Activated CD4-positive, alpha-beta T cell treated with anti-CD3 and anti-CD28 coated beads, Interleukin-2, Interleukin-4, amounts not matched to agents 100 ng/mL and 50 ng/mL, durations not matched to agents 16 hours and 8 hours (primary cell): ENCODE data around the gene OR52A5.
A peak's percentile ranks its signal among the peaks of the same experiment; 100 is the strongest.
"Not testable (repeated sequence)": the region's sequence is repeated elsewhere in the genome, so short reads cannot be mapped to it uniquely, and the experiment has no call there.

ENCODE experiments used
- DNase-seq: peaks from one replicate; pipeline ENCODE4 v3.0.0-alpha.2; 2020; ENCODE audit warnings: low spot score

OR52A5 gene

GRCh38 chr11:5137996-5138395 is at the start of gene OR52A5:
Gene OR52A5 (minus strand): TSS chr11:5138356. CDS start chr11:5132642, 5,714 bp downstream.
- DNase-seq, result no peak

GRCh38 chr11:5178046-5178837 is 40.1 kb upstream of the OR52A5 start:
- no peak for DNase-seq

- no peak for DNase-seq
Observed at GRCh38 chr11:5174934-5175333, 36.8 kb upstream of the OR52A5 start.

GRCh38 chr11:5171856-5172255 is 33.7 kb upstream of the OR52A5 start:
- DNase-seq, result no peak

GRCh38 chr11:5165898-5166297 is 27.7 kb upstream of the OR52A5 start:
- DNase-seq, result not testable (repeated sequence)

GRCh38 chr11:5164807-5165206 is 26.7 kb upstream of the OR52A5 start:
- not testable (repeated sequence) for DNase-seq

- not testable (repeated sequence) for DNase-seq
Observed at GRCh38 chr11:5161045-5161444, 22.9 kb upstream of the OR52A5 start.

GRCh38 chr11:5160217-5160616 is 22.1 kb upstream of the OR52A5 start:
- DNase-seq, result not testable (repeated sequence)

GRCh38 chr11:5159806-5160205 is 21.6 kb upstream of the OR52A5 start:
- no peak for DNase-seq

GRCh38 chr11:5154657-5155056 is 16.5 kb upstream of the OR52A5 start, which contains the start of gene OR52A1:
Gene OR52A1 (minus strand): TSS chr11:5154757. CDS start chr11:5152369, 2,388 bp downstream.
- DNase-seq, result no peak

GRCh38 chr11:5153574-5154431 is 15.6 kb upstream of the OR52A5 start:
- no peak for DNase-seq

- no peak for DNase-seq
Observed at GRCh38 chr11:5151713-5152153, 13.6 kb upstream of the OR52A5 start.

- DNase-seq, result not testable (repeated sequence)
Observed at GRCh38 chr11:5144206-5144605, 6.0 kb upstream of the OR52A5 start.

GRCh38 chr11:5137014-5137413 is 1.1 kb downstream of the OR52A5 start:
- DNase-seq, result no peak

- no peak for DNase-seq
Observed at GRCh38 chr11:5136261-5136660, 1.9 kb downstream of the OR52A5 start.

GRCh38 chr11:5131584-5132335 is 6.4 kb downstream of the OR52A5 start:
- no peak for DNase-seq

- no peak for DNase-seq
Observed at GRCh38 chr11:5129457-5129877, 8.7 kb downstream of the OR52A5 start.

GRCh38 chr11:5124891-5125620 is 13.1 kb downstream of the OR52A5 start:
- no peak for DNase-seq

- peak; percentile 52 for DNase-seq
Observed at GRCh38 chr11:5123802-5124521, 14.2 kb downstream of the OR52A5 start.

GRCh38 chr11:5118893-5119292 is 19.3 kb downstream of the OR52A5 start:
- no peak for DNase-seq

GRCh38 chr11:5117588-5117987 is 20.6 kb downstream of the OR52A5 start:
- DNase-seq, result no peak
